ENCODE measurements around the gene EPHA10. TPM values are rescaled to one million over a fixed set of nuclear protein-coding genes. Genes with fewer than 3 reads are reported as not detected.

The EPHA10 gene
- total and polyA plus RNA-seq, 4 donors, result under 0.01 to 0.09 (median 0.03) TPM; not detected in 1

DNA sequence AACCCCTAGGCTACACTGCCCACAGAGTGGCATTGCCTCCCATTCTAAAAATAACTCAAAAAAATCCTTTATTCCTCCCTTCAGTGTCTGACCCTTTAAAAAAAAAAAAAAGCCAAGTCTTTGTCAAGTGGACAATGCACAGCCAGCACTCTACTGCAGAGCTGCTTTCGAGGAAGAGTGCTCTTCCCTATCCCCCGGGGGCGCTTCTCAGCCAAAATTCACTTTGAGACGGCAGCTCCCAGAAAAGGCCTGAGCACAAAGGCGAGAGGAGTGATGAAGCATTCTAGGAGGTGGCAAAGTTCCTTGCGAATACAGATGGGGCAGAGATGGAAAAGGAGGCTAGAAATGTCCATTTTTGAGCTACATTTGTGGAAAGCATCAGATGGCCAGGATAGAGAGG lies 23.3 kb downstream of the EPHA10 start:
- no peak for DNase-seq (ENCODE audit: low spot score)
- Histone ChIP-seq H3K9ac (ENCODE audit: low read depth in 1 of 2, low read length in 2 of 2) (no peak overlapping the region), H3K27me3 (ENCODE audit: control insufficient read depth in 4 of 4, insufficient read depth in 4 of 4, low read length in 3 of 4) (peaks cover 0 to 3% (median 1%) of the 10 kb centered on the region in 4 donors), H3K4me1 (ENCODE audit: control insufficient read depth in 4 of 4, insufficient read depth in 4 of 4, low read length in 3 of 4) (no peaks in the 10 kb centered on the region), H3K36me3 (ENCODE audit: control insufficient read depth in 4 of 4, insufficient read depth in 3 of 4, low read depth in 1 of 4, low read length in 3 of 4) (no peaks in the 10 kb centered on the region), H3K27ac (ENCODE audit: low read depth in 1 of 2, low read length in 2 of 2) (no peak overlapping the region), H3K9me3 (ENCODE audit: control insufficient read depth in 4 of 4, low read length in 3 of 4) (no peaks in the 10 kb centered on the region), H3K4me3 (ENCODE audit: low read depth in 1 of 3, low read length in 3 of 3) (no peak overlapping the region)
- TF ChIP-seq EGR1 (IDR thresholded peaks at IDR 0.05; ENCODE audit: low read depth in 2 of 2), result no peak
- TF ChIP-seq TAF1 (conservative IDR thresholded peaks at IDR 0.05), result no peak
- TF ChIP-seq GABPA (IDR thresholded peaks at IDR 0.05 in 1 of 2, conservative IDR thresholded peaks at IDR 0.05 in 1 of 2), result no peak
- TF ChIP-seq FOXA2 (IDR thresholded peaks at IDR 0.05), result no peak
- TF ChIP-seq, protein P1, sequence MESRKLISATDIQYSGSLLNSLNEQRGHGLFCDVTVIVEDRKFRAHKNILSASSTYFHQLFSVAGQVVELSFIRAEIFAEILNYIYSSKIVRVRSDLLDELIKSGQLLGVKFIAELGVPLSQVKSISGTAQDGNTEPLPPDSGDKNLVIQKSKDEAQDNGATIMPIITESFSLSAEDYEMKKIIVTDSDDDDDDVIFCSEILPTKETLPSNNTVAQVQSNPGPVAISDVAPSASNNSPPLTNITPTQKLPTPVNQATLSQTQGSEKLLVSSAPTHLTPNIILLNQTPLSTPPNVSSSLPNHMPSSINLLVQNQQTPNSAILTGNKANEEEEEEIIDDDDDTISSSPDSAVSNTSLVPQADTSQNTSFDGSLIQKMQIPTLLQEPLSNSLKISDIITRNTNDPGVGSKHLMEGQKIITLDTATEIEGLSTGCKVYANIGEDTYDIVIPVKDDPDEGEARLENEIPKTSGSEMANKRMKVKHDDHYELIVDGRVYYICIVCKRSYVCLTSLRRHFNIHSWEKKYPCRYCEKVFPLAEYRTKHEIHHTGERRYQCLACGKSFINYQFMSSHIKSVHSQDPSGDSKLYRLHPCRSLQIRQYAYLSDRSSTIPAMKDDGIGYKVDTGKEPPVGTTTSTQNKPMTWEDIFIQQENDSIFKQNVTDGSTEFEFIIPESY (IDR thresholded peaks at IDR 0.05), result no peak
- no peak for TF ChIP-seq HNF4G (IDR thresholded peaks at IDR 0.05)
- 39% methylated on average over 6 of the region's 6 CpGs for WGBS

- Histone ChIP-seq H3K36me3 (ENCODE audit: control insufficient read depth in 4 of 4, insufficient read depth in 3 of 4, low read depth in 1 of 4, low read length in 3 of 4) (no peaks in the 10 kb centered on the region), H3K9ac (ENCODE audit: low read depth in 1 of 2, low read length in 2 of 2) (no peak overlapping the region), H3K27ac (ENCODE audit: low read depth in 1 of 2, low read length in 2 of 2) (no peak overlapping the region), H3K4me3 (ENCODE audit: low read depth in 1 of 3, low read length in 3 of 3) (no peak overlapping the region), H3K4me1 (ENCODE audit: control insufficient read depth in 4 of 4, insufficient read depth in 4 of 4, low read length in 3 of 4) (no peaks in the 10 kb centered on the region), H3K9me3 (ENCODE audit: control insufficient read depth in 4 of 4, low read length in 3 of 4) (no peaks in the 10 kb centered on the region), H3K27me3 (ENCODE audit: control insufficient read depth in 4 of 4, insufficient read depth in 4 of 4, low read length in 3 of 4) (peaks cover 0 to 3% (median 1%) of the 10 kb centered on the region in 4 donors)
- DNase-seq (ENCODE audit: low spot score), result no peak
- WGBS, result 79% methylated on average over 9 of the region's 9 CpGs
- TF ChIP-seq, protein P2, sequence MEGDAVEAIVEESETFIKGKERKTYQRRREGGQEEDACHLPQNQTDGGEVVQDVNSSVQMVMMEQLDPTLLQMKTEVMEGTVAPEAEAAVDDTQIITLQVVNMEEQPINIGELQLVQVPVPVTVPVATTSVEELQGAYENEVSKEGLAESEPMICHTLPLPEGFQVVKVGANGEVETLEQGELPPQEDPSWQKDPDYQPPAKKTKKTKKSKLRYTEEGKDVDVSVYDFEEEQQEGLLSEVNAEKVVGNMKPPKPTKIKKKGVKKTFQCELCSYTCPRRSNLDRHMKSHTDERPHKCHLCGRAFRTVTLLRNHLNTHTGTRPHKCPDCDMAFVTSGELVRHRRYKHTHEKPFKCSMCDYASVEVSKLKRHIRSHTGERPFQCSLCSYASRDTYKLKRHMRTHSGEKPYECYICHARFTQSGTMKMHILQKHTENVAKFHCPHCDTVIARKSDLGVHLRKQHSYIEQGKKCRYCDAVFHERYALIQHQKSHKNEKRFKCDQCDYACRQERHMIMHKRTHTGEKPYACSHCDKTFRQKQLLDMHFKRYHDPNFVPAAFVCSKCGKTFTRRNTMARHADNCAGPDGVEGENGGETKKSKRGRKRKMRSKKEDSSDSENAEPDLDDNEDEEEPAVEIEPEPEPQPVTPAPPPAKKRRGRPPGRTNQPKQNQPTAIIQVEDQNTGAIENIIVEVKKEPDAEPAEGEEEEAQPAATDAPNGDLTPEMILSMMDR (IDR thresholded peaks at IDR 0.05; ENCODE audit: low read depth, low read length, missing input control), result no peak
- no peak for TF ChIP-seq JUND (IDR thresholded peaks at IDR 0.05)
- no peak for TF ChIP-seq REST (IDR thresholded peaks at IDR 0.05)
- no peak for TF ChIP-seq GABPA (IDR thresholded peaks at IDR 0.05 in 1 of 2, conservative IDR thresholded peaks at IDR 0.05 in 1 of 2)
- TF ChIP-seq SP1 (IDR thresholded peaks at IDR 0.05), result no peak
- TF ChIP-seq, protein P1 (IDR thresholded peaks at IDR 0.05), result no peak
- TF ChIP-seq NR2F2 (IDR thresholded peaks at IDR 0.05), result no peak
Measured at GRCh38 chr1:37741130-37741529, 23.8 kb downstream of the EPHA10 start.

All from liver (tissue), 9 donors.